Ectodermal cell (in vitro differentiated cells): ENCODE measurements around the gene FIGN.

Experiments used
- H3K27ac ChIP-seq: 2 replicates; pipeline ENCODE4 v1.7.0; 2013; ENCODE audit warnings: mild to moderate bottlenecking, low read depth, low read length; ENCODE audit not compliant: insufficient read depth, poor library complexity, severe bottlenecking
- H3K27me3 ChIP-seq: 2 replicates; pipeline ENCODE4 v1.7.0; 2013; ENCODE audit warnings: mild to moderate bottlenecking, low read length; ENCODE audit not compliant: insufficient read depth, control insufficient read depth, poor library complexity, severe bottlenecking
- H3K36me3 ChIP-seq: one replicate; pipeline ENCODE4 v1.7.0; 2013; ENCODE audit warnings: low read length; ENCODE audit not compliant: control insufficient read depth, insufficient read depth
- H3K4me1 ChIP-seq: one replicate; pipeline ENCODE4 v1.7.0; 2013; ENCODE audit warnings: low read length; ENCODE audit not compliant: control insufficient read depth, insufficient read depth
- H3K4me3 ChIP-seq: 2 replicates; pipeline ENCODE4 v1.7.0; 2013; ENCODE audit warnings: low read depth, low read length, control low read depth; ENCODE audit not compliant: insufficient read depth
- H3K9me3 ChIP-seq: 2 replicates; pipeline ENCODE4 v1.7.0; 2013; ENCODE audit warnings: mild to moderate bottlenecking, low read length, moderate library complexity; ENCODE audit not compliant: control insufficient read depth
- WGBS, 2 experiments: methylation state at CpG; one replicate each; pipeline ENCODE4 v1.1.7; 2013; ENCODE audit warnings: missing lambda C conversion rate in 2 of 2; 5-methylcytosine and 5-hydroxymethylcytosine counted together

The FIGN gene

GRCh38 chr2:163737563-163737962 is 1.8 kb upstream of the FIGN start:
- H3K4me1 ChIP-seq: peaks cover 11% of the 10 kb centered on the region
- no peaks in the 10 kb centered on the region for H3K27me3 ChIP-seq
- no peaks in the 10 kb centered on the region for H3K9me3 ChIP-seq
- 72 to 76% methylated on average over 2 of the region's 2 CpGs for WGBS, 2 experiments
- no peaks in the 10 kb centered on the region for H3K36me3 ChIP-seq
- peak overlapping the region; percentile 86 for H3K4me3 ChIP-seq
- H3K27ac ChIP-seq: peak overlapping the region; percentile 97

GRCh38 chr2:163737190-163737439 is 1.3 kb upstream of the FIGN start:
- peak overlapping the region; percentile 97 for H3K27ac ChIP-seq
- H3K4me3 ChIP-seq: peak overlapping the region; percentile 86
- H3K4me1 ChIP-seq: peaks cover 16% of the 10 kb centered on the region
- 1% methylated on average over 5 of the region's 5 CpGs for WGBS, 2 experiments
- no peaks in the 10 kb centered on the region for H3K27me3 ChIP-seq
- no peaks in the 10 kb centered on the region for H3K9me3 ChIP-seq
- no peaks in the 10 kb centered on the region for H3K36me3 ChIP-seq

GRCh38 chr2:163736433-163737189 is 803 bp upstream of the FIGN start:
- Histone ChIP-seq H3K27ac (peak overlapping the region; percentile 97), H3K4me3 (peak overlapping the region; percentile 86), H3K27me3 (no peaks in the 10 kb centered on the region), H3K9me3 (no peaks in the 10 kb centered on the region), H3K36me3 (no peaks in the 10 kb centered on the region), H3K4me1 (peaks cover 21% of the 10 kb centered on the region)
- WGBS, 2 experiments: 0% methylated on average over 54 of the region's 54 CpGs

- H3K27ac ChIP-seq: peak overlapping the region; percentile 97
- WGBS, 2 experiments: 1% methylated on average over 12 to 13 of the region's 16 CpGs
- H3K36me3 ChIP-seq: no peaks in the 10 kb centered on the region
- peak overlapping the region; percentile 86 for H3K4me3 ChIP-seq
- H3K27me3 ChIP-seq: no peaks in the 10 kb centered on the region
- peaks cover 24% of the 10 kb centered on the region for H3K4me1 ChIP-seq
- H3K9me3 ChIP-seq: no peaks in the 10 kb centered on the region
Measured at GRCh38 chr2:163734881-163735684, 725 bp downstream of the FIGN start.

GRCh38 chr2:163734401-163734800 is 1.4 kb downstream of the FIGN start:
- Histone ChIP-seq H3K4me3 (peak overlapping the region; percentile 86), H3K9me3 (no peaks in the 10 kb centered on the region), H3K4me1 (peaks cover 24% of the 10 kb centered on the region), H3K36me3 (no peaks in the 10 kb centered on the region), H3K27me3 (no peaks in the 10 kb centered on the region), H3K27ac (no peak overlapping the region)
- WGBS, 2 experiments: no CpG with 5 or more reads among the region's 2 CpGs

- no peaks in the 10 kb centered on the region for H3K36me3 ChIP-seq
- no peaks in the 10 kb centered on the region for H3K9me3 ChIP-seq
- H3K27me3 ChIP-seq: no peaks in the 10 kb centered on the region
- H3K4me1 ChIP-seq: peaks cover 24% of the 10 kb centered on the region
- 17 to 60% methylated on average over 1 to 5 of the region's 5 CpGs for WGBS, 2 experiments
- H3K4me3 ChIP-seq: peak overlapping the region; percentile 86
- H3K27ac ChIP-seq: no peak overlapping the region
Measured at GRCh38 chr2:163733956-163734355, 1.9 kb downstream of the FIGN start.

- H3K9me3 ChIP-seq: no peaks in the 10 kb centered on the region
- no peaks in the 10 kb centered on the region for H3K36me3 ChIP-seq
- H3K27me3 ChIP-seq: no peaks in the 10 kb centered on the region
- 78% methylated on average over 15 of the region's 15 CpGs for WGBS, 2 experiments
- peak overlapping the region; percentile 86 for H3K4me3 ChIP-seq
- H3K27ac ChIP-seq: no peak overlapping the region
- H3K4me1 ChIP-seq: peaks cover 24% of the 10 kb centered on the region
Measured at GRCh38 chr2:163733301-163733938, 2.4 kb downstream of the FIGN start.

- H3K36me3 ChIP-seq: no peaks in the 10 kb centered on the region
- 59 to 71% methylated on average over 4 of the region's 4 CpGs for WGBS, 2 experiments
- H3K27ac ChIP-seq: peak overlapping the region; percentile 68
- H3K4me3 ChIP-seq: peak overlapping the region; percentile 86
- no peaks in the 10 kb centered on the region for H3K9me3 ChIP-seq
- peaks cover 24% of the 10 kb centered on the region for H3K4me1 ChIP-seq
- no peaks in the 10 kb centered on the region for H3K27me3 ChIP-seq
Measured at GRCh38 chr2:163732727-163733126, 3.1 kb downstream of the FIGN start.

GRCh38 chr2:163731735-163732134 is 4.1 kb downstream of the FIGN start:
- no peaks in the 10 kb centered on the region for H3K27me3 ChIP-seq
- H3K4me1 ChIP-seq: peaks cover 20% of the 10 kb centered on the region
- H3K9me3 ChIP-seq: no peaks in the 10 kb centered on the region
- no peaks in the 10 kb centered on the region for H3K36me3 ChIP-seq
- H3K4me3 ChIP-seq: peak overlapping the region; percentile 10
- no peak overlapping the region for H3K27ac ChIP-seq

GRCh38 chr2:163730556-163730955 is 5.3 kb downstream of the FIGN start:
- WGBS, 2 experiments: 83 to 100% methylated on average over 1 of the region's 1 CpG
- Histone ChIP-seq H3K9me3 (no peaks in the 10 kb centered on the region), H3K4me1 (peaks cover 20% of the 10 kb centered on the region), H3K36me3 (no peaks in the 10 kb centered on the region), H3K27ac (no peak overlapping the region), H3K4me3 (no peak overlapping the region), H3K27me3 (no peaks in the 10 kb centered on the region)
